OCI-M1 (cell line): ENCODE data around the gene GSC2.

Source experiments
- DNase-seq: peaks from one replicate; lab custom pipeline; 2025; lab: John Stamatoyannopoulos, UW

GSC2 gene

DNA sequence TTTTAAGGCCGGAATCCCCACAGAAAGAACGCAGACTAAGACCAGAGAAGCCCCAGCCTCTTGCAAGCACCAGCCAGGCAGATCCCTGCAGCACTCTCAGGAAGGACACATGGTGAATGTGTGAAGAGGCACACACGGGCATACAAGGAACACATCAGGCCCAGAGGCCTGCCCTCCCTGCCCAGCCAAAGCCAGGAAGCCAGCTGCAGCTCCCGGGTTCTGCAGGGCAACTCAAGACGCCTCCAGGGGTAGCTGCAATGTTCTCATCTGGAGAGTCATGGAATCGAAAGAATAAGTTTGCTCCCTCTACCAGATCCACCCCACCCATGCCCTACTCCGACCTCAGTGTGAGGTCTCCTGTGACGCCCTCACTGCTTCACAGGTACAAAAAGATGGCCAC, 30.1 kb downstream of the GSC2 start:
- DNase-seq = no peak

DNA sequence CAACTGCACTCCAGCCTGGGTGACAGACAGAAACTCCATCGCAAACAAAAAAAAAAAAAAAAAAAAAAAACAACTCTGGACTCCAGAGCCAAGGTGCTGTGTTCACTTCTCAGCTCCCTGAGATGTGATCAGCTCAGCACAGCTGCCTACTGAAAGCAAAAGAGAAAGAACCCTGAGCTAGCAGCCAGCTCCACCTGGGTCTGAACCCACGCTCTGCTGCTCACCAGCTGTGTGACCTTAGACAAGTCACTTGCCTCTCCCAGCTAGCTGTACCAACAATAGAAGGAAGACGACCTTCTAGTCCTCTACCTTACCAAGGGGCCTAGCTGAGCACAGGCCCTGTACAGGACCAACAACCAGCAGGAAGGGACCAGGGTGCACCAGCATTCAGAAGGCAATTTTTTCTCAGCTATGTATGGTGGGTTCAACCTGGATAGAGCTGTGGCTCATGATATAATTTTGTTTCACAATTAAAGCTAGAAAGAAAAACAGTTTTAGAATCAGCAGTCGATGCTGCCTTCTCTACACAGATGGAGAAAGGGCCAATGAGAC, 31.7 kb downstream of the GSC2 start:
- no peak for DNase-seq

DNA sequence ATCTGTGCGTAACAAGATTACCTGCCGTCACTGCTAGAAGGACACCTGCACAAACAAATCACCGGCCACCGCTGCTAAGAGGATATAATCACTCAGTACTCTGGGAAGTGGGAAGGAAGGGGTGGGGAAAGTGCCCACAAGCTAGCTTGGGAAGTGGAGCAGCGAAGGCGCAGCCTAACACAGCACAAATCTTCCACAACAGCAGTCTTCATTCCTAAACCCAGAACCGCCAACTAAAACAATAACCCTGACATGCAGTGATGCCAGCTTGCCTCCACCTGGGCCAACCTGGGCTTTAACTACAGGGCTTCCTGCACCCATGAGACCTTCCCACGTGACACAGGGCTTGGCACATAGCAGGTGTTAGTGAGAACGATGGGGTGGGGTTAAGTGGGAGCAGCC, 33.0 kb downstream of the GSC2 start:
- DNase-seq = no peak

DNA sequence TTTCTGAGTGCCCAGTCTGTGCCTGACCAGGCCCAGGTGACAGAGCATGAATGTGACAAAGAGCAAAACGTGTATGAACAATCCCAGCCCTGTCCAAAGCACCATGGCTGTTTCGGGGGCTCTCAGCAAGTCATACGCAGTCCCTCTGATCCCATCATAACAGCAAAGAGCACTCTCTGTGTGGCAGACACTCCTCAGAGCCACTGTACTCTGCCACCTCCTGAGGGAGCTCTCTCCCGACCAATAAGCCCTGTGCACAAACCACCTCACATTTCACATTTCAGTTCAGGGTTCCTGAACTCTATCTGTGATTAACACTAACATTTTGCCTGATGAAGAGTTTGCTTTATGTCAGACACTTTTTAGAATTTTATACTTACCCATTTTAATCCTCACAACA, 34.5 kb downstream of the GSC2 start:
- peak; percentile 49 for DNase-seq

DNA sequence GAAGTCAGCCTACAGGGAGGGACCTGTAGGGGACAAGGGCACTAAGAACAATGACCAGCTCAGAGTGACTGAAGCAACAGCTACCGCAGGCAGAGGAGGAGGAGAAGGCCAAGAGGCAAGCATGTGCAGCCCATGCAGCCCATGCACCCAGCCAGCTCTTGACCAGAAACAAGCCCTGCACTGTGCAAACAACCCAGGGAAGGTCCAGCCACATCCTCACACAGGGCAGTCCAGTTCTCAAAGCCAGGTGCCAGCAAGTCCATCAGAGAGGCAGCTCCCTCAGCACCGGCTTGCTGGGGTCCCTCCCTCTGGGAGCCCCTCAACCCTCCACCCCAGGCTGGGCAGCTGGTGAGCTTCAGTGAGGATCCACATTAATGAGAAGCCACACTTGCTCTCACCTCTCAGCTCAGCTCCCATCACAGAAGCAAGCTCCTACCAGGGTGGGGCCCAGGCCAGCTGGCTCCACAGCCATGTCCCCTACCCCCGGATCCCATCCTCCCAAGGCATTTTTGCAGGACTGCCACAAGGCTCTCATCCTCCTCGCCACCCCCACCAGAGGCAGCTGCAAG, 35.0 kb downstream of the GSC2 start:
- DNase-seq = no peak

DNA sequence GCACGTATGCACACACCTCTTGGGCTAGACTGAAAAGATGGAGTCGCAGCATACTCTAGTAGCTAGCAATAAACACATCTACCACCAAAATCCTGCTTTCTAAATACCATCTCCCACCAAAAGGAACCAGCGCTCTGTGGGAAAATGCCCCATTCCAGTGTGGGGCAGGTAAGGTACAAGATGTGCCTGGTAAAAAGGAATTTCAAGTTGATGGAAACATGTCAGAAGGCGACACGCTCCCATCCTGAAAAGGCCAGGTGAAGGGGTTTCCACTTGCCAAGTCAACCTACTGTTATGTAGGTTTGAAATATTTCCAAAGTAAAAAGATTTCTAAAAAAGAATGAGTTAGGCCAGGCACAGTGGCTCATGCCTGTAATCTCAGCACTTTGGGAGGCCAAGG, 36.7 kb downstream of the GSC2 start:
- no peak for DNase-seq

DNA sequence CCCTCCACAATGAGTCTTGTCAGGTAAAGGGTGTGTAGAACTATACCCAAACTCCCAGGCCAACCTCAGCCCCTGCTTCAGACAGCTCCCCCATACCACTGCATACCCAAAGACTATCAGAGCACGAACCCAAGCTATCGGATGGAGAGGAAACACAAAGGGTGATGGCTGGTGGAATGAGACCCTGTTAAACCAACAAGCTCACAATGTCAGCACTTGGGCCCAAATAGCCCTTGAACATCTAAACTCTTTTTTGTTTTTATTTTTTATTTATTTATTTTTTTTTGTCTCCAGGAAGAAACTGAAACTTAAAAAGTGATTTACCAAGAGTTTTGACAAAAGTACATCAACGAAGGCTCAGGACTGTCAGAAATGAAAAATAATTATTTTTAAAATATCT, 38.5 kb downstream of the GSC2 start:
- DNase-seq = no peak

DNA sequence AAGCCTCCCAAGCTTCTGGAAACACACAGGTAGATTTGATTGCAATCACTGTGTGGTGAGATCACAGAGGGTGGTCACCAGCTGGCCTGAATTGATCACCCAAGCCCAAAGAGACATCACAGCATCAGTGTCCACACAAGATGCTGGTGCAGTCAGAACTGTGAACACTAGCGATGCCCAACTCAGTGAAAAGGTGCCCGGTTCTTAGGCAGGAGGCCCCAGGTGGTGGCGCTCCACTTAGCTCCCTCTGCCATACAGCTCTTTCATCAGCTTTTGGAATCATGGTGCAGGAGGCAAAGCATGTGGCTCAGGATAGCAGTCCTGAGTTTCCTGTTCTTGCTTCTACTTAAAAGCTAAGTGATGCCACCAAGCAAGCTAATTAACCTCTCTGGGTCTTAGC, 39.0 kb downstream of the GSC2 start:
- DNase-seq = peak; percentile 33

DNA sequence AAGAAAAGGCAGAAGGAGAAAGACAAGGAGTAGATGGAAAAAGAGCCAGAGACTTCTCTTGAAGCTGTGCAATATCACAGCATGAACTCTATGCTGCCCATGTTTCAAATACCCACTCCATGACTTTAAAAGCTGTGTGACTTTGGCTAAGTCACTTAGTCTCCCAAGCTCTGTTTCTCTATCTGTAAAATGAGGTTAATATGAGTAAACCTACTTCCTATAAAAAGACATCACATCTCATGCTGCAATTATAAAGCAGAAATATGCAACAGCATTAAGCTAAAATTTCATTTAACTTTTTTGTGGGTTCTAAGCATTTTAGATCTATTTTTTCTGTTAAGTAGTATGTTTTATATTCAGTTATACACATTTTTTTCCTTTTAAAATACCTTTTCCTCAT, 39.4 kb downstream of the GSC2 start:
- DNase-seq = peak; percentile 48

DNA sequence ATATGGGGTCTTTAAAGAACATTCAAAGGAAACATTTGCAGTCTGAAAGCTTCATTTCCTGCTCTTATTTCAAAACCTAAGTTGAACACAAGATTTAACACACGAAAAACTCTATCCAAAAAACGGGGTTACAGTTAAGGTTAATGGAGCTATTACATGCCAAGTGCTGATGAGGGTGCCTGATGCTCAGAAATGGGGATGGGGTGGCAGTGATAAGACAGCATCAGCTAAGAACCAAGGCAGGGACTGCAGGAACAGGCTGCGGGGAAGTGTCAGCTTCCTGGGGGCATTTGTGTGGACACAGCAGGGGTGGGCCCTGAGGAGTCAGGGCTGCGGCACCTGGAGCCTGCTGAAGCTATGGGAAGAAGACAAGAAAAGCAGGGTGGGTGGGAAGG, 40.0 kb downstream of the GSC2 start:
- DNase-seq = no peak

DNA sequence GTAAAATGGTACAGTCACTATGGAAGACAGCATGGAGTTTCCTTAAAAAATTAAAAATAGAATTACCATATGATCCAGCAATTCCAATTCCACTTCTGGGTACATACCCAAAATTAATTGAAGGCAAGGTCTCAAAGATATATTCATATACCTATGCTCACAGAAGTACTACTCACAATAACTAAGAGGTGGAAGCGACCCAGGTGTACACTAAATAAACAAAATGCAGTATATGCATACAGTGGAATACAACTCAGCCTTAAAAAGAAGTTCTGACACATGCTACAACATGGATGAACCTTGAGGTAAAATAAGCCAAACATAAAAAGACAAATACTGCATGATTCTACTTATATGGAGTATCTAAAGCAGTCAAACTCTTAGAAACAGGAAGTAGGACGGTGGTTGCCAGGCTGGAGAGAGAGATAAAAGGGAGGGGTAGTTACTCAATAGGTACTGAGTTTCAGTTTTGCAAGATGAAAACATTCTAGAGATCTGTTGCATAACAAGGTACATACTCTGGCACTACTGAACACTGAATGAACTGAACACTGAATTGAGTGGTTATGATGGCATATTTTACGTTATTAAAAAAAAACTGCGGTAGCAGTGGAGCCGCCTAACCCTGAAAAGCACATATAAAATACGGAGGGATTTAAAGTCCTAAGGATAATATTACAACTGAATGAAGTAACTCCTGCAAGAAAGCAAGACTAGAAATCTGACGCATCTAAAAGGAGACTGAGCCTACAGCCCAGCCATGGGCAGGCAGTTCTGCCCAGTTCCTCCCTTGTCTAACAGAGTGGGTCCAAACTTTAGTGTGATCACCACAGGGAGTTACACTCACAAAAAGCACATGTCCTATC, 40.7 kb downstream of the GSC2 start:
- DNase-seq = peak; percentile 97

DNA sequence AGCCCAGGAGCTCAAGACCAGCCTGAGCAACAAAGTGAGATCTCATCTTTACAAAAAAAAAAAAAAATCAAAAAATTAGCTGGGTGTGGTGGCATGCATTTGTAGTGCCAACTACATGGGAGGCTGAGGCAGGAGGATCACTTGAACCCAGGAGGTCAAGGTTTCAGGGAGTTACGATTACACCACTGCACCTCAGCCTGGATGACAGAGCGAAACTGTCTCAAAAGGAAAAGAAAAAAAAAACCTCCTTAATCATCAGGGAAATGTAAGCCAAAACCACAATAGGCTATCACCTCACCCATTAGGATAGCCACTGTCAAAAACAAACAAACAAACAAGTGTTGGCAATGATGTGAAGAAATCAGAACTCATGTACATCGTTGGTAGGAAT, 41.3 kb downstream of the GSC2 start:
- DNase-seq = peak; percentile 54

DNA sequence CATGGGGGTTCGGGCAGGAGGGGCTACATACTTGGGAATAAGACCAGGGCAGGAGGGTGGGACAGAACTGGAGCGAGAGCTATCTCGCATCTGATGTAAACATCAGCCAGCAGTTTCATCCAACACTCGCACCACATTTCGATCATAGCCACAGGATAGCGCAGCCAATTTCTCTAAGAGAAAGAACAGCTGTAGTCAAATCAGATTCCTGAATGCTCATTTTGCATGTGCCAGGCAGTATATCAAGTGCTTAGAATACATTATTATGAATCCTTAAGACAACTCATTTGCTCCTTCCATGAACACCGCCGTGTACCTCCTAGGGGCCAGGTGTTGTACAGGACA, 42.4 kb downstream of the GSC2 start:
- no peak for DNase-seq

DNA sequence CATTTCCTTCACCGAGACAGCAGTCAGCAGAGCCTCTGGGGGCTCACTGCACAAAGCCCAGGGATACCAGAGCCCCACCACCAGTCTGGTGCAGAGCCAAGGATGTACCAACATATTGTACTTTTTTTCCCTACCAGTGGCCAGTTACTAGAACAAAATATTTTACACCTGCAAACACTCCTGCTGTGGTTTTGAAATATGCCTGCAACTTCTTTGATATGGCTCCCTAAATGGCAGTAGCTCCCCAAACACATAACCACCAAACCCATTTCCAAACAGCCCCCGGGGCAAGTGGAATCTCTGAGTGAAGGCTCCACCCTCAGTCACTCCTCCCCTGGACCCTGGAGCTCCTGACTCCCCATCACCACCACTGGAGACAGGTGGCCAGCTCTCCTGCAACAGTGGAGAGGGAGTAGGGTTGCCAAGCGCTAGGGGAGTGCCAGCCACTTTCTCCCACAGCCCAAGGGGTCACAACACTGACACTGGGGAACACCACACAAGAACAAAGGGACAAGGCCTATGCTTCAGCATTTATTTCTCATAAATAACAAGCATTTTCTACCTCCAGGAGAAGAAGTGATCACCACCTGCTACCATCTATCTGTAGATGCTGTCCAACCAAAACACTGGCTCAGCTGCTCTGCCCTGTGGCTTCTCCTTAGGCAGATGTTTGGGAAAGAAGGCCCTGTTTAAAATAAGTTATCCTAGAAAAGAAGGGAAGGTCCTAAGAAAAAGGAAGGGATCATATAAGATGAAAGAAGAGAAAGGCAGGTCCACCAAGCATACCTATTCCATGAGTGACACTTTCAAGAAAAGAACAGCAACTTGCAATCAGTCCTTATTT, 43.0 kb downstream of the GSC2 start:
- no peak for DNase-seq

DNA sequence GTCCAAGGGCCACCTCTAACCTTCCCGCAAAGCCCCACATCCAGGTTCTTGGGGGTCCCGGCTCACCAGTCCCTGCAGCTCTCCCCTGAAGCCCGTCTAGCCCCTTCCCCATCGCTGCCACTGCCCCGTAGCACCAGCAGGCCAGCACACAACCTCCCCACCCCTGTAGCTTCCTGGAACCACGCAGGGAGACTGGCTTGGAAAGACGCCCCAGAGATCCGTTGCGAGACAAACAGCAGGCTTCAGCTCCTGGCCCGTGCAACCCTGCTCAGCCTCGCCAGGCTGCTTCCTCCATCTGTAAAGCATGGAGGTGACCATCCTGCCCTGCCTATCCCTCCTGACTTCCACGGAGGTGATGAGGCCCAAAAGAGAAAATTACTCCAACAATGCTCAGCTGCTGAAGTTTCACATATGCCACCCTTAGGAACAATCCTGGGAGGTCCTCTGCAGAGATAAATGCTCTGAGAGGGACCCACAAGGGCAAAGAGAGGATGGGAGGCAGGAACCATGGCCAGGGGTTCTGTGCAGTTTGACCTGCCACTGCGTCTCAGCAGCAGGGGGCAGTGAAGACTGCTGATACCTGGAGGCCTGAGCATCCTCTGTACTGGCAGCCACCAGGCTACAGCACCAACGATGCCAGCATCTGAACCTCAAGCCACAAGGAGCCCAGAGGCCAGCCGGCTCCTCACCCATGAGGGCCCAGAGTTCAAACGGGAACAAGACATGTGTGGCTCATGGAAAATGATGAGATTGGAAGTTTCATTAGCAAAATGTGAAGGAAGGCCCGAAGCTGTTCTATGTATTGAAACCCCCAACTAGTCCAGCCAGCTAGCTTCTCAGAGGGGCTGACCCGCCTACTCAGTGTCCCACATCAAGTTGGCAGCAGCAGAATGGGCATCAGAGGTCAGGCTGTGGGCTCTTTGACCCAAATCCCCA, 44.0 kb downstream of the GSC2 start:
- no peak for DNase-seq

DNA sequence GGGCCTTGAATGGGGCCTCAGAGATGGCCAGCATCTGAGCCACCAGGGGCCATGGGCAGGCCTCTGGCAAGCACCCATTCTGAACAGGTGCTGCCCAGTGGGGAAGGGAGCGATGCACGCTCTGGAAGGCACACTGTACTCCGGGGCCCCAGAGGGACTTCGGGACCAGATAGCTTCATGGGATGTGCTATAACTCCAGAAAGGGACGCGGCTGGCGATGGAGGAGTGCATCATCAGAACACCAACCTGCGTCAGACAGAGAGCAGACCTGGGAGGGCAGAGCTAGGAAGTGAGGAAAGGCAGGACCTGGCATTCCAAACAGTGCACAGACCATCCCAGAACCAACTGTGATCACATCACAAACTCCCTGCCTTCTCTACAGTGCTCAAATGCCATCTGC, 44.6 kb downstream of the GSC2 start:
- DNase-seq = no peak

DNA sequence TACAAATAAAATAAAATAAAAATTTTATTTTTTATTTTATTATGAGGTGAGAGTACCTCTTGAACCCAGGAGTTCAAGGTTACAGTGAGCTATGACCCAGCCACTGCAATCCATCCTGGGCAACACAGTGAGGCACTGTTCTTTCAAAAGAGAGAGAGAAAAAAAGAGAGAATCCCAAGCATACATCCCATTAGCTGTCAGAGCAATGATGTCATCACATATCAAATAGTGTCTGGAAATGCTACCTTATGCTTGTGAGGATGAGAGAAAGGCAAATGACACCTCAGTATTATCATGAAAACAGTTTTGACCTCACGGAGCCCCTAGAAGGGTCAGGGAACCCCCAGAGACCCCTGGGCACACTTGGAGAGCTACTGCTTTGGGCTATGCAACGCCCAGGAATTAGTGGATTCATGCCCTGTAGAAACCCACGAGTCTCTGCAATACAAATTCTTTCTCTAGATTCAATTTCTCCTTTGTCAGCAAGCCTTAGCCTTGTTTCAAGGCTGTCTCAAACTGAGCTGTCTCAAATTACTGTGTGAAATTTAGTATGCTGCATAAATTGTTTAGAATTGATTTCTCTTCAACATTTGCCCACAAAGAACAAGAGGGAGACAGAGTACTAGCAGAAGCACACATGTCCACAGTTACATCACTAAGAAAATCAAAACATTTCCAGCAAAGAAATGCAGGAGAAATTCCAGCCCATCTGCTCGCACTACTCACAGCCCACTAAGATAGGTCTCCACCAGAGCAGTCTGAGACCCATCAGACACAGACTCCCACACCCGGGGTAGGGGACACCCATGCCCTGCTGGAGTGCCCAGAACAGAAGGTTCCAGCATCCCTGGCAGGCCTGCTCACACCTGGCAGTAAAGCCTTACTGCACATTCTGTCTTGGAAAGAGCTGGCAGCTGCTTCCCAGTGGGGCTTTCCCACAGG, 45.9 kb downstream of the GSC2 start:
- DNase-seq = no peak

DNA sequence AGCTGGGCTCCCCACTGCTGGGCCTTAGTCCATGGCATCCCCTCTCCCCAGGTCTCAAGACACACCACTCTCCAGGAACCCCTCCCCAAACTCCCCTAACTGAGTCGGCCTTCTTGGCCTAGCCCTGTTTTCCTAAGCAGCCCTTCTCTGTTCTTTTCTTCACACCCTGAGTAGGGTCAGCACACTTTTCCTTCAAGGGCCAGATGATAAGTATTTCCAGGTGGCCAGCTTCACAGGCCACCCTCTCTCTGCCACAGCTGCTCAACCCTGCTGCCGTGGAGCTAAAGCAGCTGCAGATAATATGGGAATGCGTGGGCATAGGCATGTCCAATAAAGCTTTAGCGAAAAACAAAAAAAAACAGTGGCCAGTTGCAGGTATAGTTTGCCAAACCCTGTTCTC, 51.9 kb downstream of the GSC2 start:
- DNase-seq = no peak

DNA sequence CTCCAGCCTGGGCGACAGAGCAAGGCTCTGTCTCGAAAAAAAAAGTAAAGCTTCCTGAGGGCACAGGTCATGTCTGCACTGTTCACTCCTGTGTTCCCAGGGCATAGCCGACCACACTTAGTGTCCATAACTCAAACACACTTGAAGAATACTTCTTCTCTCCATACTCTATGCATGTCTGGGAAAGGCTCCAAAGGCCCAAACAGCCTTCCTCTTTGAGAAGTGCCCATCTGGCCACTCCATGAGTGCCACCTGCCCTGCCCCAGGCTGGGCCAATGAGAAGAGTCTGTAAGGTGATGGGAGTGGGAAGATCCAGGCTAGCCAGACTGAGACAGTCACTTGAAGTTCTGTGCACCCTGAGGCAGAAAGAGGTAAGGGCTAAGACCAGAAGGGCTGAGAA, 52.6 kb downstream of the GSC2 start:
- no peak for DNase-seq
